ENCODE measurements around the gene ZSCAN16. TPM values are rescaled to one million over a fixed set of nuclear protein-coding genes. Genes with fewer than 3 reads are reported as not detected.

ZSCAN16 gene
- total and polyA plus RNA-seq, 9 of the 15 experiments (the other 6 are each of a cell fraction or from before 2014, with no cell fraction given) = 0.08 TPM; not detected in 8

- TF ChIP-seq CTBP1 (IDR thresholded peaks at IDR 0.05; ENCODE audit: borderline replicate concordance) (peak; percentile 88), SAFB (IDR thresholded peaks at IDR 0.05; ENCODE audit: borderline replicate concordance, low read depth, low read length) (no peak), NCOR1 (IDR thresholded peaks at IDR 0.05) (peak; percentile 76), SP2 (IDR thresholded peaks at IDR 0.05; ENCODE audit: extremely low read depth, low read depth, low read length, poor library complexity, severe bottlenecking) (peak; percentile 32), IRF2 (CRISPR knock-in tag; IDR thresholded peaks at IDR 0.05) (no peak), TOE1 (IDR thresholded peaks at IDR 0.05; ENCODE audit: borderline replicate concordance) (peak; percentile 91), TOE1 (CRISPR knock-in tag; IDR thresholded peaks at IDR 0.05; ENCODE audit: borderline replicate concordance, low read depth) (peak; percentile 26; the same call in 1 of the 2 replicates), TARDBP (IDR thresholded peaks at IDR 0.05) (peak; percentile 76; the same call in 1 of the 2 replicates), HINFP (tag; conservative IDR thresholded peaks at IDR 0.05; ENCODE audit: low read depth) (no peak), BCOR (IDR thresholded peaks at IDR 0.05) (peak; percentile 65; the same call in 1 of the 2 replicates), TSHZ1 (CRISPR knock-in tag; IDR thresholded peaks at IDR 0.05) (no peak; the same call in 1 of the 2 replicates)
- TF ChIP-seq, protein P1, sequence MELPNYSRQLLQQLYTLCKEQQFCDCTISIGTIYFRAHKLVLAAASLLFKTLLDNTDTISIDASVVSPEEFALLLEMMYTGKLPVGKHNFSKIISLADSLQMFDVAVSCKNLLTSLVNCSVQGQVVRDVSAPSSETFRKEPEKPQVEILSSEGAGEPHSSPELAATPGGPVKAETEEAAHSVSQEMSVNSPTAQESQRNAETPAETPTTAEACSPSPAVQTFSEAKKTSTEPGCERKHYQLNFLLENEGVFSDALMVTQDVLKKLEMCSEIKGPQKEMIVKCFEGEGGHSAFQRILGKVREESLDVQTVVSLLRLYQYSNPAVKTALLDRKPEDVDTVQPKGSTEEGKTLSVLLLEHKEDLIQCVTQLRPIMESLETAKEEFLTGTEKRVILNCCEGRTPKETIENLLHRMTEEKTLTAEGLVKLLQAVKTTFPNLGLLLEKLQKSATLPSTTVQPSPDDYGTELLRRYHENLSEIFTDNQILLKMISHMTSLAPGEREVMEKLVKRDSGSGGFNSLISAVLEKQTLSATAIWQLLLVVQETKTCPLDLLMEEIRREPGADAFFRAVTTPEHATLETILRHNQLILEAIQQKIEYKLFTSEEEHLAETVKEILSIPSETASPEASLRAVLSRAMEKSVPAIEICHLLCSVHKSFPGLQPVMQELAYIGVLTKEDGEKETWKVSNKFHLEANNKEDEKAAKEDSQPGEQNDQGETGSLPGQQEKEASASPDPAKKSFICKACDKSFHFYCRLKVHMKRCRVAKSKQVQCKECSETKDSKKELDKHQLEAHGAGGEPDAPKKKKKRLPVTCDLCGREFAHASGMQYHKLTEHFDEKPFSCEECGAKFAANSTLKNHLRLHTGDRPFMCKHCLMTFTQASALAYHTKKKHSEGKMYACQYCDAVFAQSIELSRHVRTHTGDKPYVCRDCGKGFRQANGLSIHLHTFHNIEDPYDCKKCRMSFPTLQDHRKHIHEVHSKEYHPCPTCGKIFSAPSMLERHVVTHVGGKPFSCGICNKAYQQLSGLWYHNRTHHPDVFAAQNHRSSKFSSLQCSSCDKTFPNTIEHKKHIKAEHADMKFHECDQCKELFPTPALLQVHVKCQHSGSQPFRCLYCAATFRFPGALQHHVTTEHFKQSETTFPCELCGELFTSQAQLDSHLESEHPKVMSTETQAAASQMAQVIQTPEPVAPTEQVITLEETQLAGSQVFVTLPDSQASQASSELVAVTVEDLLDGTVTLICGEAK (IDR thresholded peaks at IDR 0.05) = peak; percentile 99
- TF ChIP-seq, protein P1 (CRISPR knock-in tag; IDR thresholded peaks at IDR 0.05) = no peak
Measured at GRCh38 chr6:28136585-28137504, 12.4 kb downstream of the ZSCAN16 start (continued).
